Measurements from ENCODE around the gene SUGT1. TPM values are rescaled to one million over a fixed set of nuclear protein-coding genes. Genes with fewer than 3 reads are reported as not detected.
"Not testable (repeated sequence)": the region's sequence is repeated elsewhere in the genome, so short reads cannot be mapped to it uniquely, and the experiment has no call there.

SUGT1 gene
- total RNA-seq = 24.1 TPM

DNA sequence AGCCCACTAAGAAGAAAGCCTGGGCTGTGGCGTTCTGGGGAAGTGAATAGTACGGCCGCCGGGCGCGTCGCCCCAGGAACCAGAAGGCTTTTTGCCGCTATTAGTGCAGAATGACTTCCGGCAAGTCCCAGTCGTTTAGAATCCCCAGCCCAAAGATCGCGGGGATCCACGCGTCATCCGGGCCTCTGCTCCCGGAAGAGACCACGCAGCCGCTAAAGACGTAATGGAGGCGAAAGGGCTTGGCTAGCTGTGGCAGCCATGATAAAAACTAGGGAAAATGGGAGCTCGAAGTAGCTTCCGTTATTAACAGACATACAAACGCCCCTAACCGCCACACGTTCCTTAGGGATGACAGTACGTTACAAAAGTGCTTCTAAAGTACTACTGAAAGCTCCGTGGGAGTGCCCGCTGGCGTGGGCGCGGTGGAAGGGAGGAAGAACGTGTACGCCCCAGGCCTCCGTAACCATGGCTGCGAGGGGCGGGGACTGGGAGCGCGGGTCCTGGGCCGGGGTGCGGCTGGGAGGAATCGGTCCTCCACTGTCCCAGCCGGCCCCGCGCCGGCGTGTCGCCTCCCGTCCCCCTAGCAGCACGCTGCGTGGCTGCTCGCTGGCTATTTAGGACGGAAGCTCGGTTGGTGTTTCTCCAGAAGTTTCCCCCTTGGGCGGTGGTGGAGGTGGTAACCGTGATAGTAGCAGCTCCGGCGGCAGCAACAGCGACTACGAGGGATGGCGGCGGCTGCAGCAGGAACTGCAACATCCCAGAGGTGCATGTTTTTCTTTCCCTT, at the start of gene SUGT1:
TSS of gene SUGT1 (plus strand) at position 641 of the 784 bp plus-strand sequence. CDS start at position 726, 85 bp downstream.
- peak in 1 of 2 donors; percentile 95 for DNase-seq (ENCODE audit: extremely low spot score in 2 of 2)
- Histone ChIP-seq H3K4me3 (peak within 1 kb of the TSS; percentile 75 to 77), H3K9me3 (no peaks in the 10 kb centered on the region), H3K27ac (peak within 1 kb of the TSS; percentile 90), H3K4me1 (peaks cover 50% of the 10 kb centered on the region), H3K36me3 (peaks cover 0 to 5% of the 10 kb centered on the region in 2 donors), H3K27me3 (no peaks in the 10 kb centered on the region)
- intact Hi-C loops (cut with DNase I) = no loop called here
- TF ChIP-seq POLR2A (IDR thresholded peaks at IDR 0.05) (peak in 1 of 2 donors; percentile 30), POLR2AphosphoS5 (IDR thresholded peaks at IDR 0.05; ENCODE audit: insufficient read depth in 1 of 2, low read depth in 1 of 2) (peak; percentile 80 to 90)
- TF ChIP-seq, protein P1, sequence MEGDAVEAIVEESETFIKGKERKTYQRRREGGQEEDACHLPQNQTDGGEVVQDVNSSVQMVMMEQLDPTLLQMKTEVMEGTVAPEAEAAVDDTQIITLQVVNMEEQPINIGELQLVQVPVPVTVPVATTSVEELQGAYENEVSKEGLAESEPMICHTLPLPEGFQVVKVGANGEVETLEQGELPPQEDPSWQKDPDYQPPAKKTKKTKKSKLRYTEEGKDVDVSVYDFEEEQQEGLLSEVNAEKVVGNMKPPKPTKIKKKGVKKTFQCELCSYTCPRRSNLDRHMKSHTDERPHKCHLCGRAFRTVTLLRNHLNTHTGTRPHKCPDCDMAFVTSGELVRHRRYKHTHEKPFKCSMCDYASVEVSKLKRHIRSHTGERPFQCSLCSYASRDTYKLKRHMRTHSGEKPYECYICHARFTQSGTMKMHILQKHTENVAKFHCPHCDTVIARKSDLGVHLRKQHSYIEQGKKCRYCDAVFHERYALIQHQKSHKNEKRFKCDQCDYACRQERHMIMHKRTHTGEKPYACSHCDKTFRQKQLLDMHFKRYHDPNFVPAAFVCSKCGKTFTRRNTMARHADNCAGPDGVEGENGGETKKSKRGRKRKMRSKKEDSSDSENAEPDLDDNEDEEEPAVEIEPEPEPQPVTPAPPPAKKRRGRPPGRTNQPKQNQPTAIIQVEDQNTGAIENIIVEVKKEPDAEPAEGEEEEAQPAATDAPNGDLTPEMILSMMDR (IDR thresholded peaks at IDR 0.05) = peak; percentile 3 to 48 (median 45)

DNA sequence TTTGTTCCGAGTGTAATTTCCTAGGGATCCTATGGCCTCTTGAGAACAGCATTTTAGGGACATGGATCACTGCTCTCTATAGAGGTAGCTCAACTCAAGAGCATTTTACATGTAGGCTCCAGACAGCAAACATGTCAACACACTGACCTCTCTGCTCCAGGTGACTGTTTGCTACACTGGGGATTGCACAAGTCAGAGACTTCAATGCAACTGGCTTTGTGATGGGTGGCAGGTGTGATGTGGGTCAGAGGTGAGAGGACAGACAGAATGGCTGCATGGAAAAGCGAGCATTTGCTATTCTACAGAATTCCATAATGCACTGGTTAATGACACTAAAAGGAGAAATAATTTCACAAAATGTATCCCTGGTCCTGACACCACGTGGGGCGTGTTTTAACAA, 49.3 kb upstream of the SUGT1 start:
- DNase-seq (ENCODE audit: extremely low spot score in 2 of 2); H3K36me3 ChIP-seq; H3K4me3 ChIP-seq; H3K27ac ChIP-seq; intact Hi-C loops (cut with DNase I); H3K27me3 ChIP-seq; H3K9me3 ChIP-seq: not testable (repeated sequence)
- peaks cover 16% of the 10 kb centered on the region for H3K4me1 ChIP-seq

DNA sequence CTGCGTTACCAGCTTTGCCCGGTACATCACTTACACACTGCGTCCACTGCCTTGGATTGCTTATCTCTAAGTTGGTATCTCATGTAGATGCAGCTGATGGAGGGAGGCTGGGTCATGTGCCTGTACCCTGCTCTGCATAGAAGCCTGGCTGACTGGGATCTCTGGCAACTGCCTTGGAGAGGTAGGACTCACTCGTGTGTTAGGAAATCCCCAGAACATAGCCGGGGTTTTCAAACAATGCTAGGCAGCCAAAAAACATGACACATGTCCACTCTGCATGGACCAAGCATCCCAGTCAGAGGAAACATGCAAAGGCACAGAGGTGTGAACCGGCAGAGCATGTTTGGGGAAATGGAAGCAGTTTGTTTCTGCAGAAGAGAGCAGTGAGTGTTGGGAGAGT, 46.5 kb upstream of the SUGT1 start:
- H3K9me3 ChIP-seq; H3K27me3 ChIP-seq; intact Hi-C loops (cut with DNase I); H3K4me1 ChIP-seq; H3K27ac ChIP-seq; H3K4me3 ChIP-seq; H3K36me3 ChIP-seq; DNase-seq (ENCODE audit: extremely low spot score in 2 of 2): not testable (repeated sequence)

DNA sequence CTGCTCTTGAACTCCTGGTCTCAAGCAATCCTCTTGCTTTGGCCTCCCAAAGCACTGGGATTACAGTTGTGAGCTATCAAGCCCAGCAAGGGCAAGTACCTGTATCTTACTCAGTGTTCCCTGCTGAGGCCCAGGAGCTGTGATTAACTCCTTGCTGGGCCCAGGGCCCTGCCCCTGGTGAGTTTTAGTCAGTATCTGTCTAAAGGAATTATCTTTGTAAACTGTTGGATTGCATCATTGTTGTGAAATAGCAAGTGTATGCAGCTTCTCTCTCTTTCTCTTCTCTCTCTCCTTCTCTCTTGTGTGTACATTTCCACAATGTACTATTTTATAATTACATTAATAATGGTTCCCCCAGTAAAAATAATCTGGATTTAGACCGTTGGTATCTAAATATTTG, 45.8 kb upstream of the SUGT1 start:
- H3K27ac ChIP-seq; H3K27me3 ChIP-seq; H3K36me3 ChIP-seq; H3K4me1 ChIP-seq; intact Hi-C loops (cut with DNase I); H3K9me3 ChIP-seq; DNase-seq (ENCODE audit: extremely low spot score in 2 of 2); H3K4me3 ChIP-seq: not testable (repeated sequence)

DNA sequence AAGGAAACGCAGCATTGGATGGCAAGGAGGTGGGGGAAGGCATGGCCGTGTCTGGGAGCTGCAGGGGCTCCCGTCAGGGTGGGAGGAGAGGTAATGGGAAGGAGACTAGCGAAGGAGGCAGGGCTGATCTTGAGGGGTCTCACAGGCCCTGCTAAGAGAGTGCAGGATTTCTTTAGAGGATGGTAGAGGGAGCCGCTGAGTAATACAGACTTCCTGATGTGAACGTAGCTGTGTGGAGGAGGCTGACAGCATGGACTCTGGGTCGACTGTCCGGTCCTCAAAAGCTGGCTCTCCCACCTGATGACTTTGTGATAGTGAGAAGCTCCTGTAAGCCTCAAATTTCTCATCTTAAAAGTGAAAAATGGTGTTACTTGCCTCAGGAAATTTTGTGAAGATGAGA, 44.5 kb upstream of the SUGT1 start:
- H3K9me3 ChIP-seq; H3K27me3 ChIP-seq; H3K4me1 ChIP-seq; H3K36me3 ChIP-seq; H3K4me3 ChIP-seq; intact Hi-C loops (cut with DNase I); H3K27ac ChIP-seq; DNase-seq (ENCODE audit: extremely low spot score in 2 of 2): not testable (repeated sequence)

DNA sequence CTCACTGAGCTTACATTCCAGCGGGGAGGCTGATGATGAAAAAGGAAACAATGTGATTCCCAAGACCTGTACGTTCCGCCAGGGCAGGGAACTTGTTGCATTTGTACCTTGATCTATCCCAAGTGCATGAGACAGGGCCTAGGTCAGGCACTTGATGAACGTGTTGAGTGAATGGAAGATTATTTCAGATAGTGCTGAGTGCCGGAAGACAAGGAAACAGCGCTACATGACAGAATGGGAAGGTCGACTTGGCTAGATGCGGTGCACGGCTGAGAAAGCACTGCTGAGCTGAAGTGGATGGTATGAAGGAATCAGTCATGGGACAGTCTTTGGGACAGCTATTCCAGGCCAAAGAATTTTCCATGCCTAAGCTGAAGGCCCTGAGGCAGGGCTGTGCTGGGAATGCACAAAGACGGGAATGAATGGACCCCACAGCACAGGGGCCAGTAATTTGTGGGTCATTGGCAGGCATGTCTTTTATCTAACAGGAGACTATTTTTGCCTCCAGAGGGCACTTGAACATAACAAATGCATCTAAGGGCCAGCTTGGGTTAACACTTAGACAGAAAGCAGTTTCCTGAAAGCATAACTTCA, 43.5 kb upstream of the SUGT1 start:
- H3K9me3 ChIP-seq; H3K4me3 ChIP-seq; H3K4me1 ChIP-seq; DNase-seq (ENCODE audit: extremely low spot score in 2 of 2); H3K27ac ChIP-seq; H3K36me3 ChIP-seq; intact Hi-C loops (cut with DNase I); H3K27me3 ChIP-seq: not testable (repeated sequence)

DNA sequence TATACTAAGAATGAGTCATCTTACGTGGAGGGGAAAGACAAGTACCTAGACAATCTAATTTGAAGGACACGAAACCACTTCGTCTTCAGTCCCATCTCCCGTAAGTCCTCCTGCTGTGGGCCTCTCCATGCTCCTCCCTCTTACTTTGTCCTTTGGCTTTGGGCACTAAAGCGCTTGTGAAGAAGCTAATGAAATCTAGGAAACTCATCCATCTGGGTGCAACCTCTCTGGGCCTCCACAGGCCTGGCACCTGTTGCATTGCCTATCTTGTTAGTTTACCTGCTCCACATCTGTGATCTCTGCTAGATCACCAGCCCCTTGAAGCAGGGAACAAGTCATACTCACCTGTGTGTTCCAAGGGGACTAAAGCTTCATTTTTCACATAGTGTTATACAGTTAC, 42.5 kb upstream of the SUGT1 start:
- intact Hi-C loops (cut with DNase I); H3K4me3 ChIP-seq; H3K4me1 ChIP-seq; H3K27me3 ChIP-seq; H3K27ac ChIP-seq; H3K9me3 ChIP-seq; H3K36me3 ChIP-seq; DNase-seq (ENCODE audit: extremely low spot score in 2 of 2): not testable (repeated sequence)

DNA sequence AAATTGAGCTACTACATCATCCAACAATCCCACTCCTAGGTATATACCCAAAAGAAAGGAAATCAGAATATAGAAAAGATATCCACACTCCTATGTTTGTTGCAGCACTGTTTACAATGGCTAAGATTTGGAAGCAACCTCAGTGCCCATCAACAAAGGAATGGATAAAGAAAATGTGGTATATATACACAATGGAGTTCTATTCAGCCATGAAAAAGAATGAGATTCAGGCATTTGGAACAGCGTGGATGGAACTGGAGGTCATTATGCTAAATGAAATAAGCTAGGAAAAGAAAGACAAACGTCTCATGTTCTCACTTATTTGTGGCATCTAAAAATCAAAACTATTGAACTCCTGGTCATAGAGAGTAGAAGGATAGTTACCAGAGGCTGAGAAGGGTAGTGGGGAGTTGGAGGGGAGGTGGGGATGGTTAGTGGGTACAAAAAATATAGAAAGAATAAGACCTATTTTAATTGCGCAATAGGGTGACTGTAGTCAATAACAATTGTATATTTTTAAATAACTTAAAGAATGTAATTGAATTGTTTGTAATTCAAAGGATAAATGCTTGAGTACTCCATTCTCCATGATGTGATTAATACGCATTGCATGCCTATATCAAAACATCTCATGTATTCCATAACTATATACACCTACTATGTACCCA, 37.4 kb upstream of the SUGT1 start:
- no peaks in the 10 kb centered on the region for H3K27me3 ChIP-seq
- H3K27ac ChIP-seq = no peak overlapping the region
- peaks cover 25% of the 10 kb centered on the region for H3K4me1 ChIP-seq
- H3K4me3 ChIP-seq = no peak overlapping the region
- intact Hi-C loops (cut with DNase I) = no loop called here
- no peak for TF ChIP-seq POLR2AphosphoS5 (IDR thresholded peaks at IDR 0.05; ENCODE audit: insufficient read depth in 1 of 2, low read depth in 1 of 2)
- TF ChIP-seq POLR2A (IDR thresholded peaks at IDR 0.05) = no peak
- TF ChIP-seq, protein P1 (IDR thresholded peaks at IDR 0.05) = no peak
- no peaks in the 10 kb centered on the region for H3K36me3 ChIP-seq
- no peaks in the 10 kb centered on the region for H3K9me3 ChIP-seq
- no peak for DNase-seq (ENCODE audit: extremely low spot score in 2 of 2)

All from vagina (tissue), 2 donors.